Gastrocnemius medialis (tissue), 4 donors: ENCODE data around the gene LGALS3BP. TPM values are rescaled to one million over a fixed set of nuclear protein-coding genes. Genes with fewer than 3 reads are reported as not detected.

ENCODE experiments used
- ATAC-seq, 2 donors: fragments of 150-250 bp; one replicate each; pipeline ENCODE4 v1.9.1; 2016
- DNase-seq, 2 donors: peaks; one replicate each; pipeline ENCODE4 v3.0.0-alpha.2; 2019
- H3K27ac ChIP-seq, 4 donors: fragments of 200-600 bp; sonication (generic); 1 replicate in 1 of 4; 2 replicates in 3 of 4; pipeline ENCODE4 v1.5.1; 2016 to 2018; ENCODE audit warnings: mild to moderate bottlenecking in 2 of 4, moderate library complexity in 1 of 4
- H3K27me3 ChIP-seq, 3 donors: fragments of 200-600 bp; sonication (generic) in 2 of 3; 1 replicate in 1 of 3; 2 replicates in 2 of 3; pipeline versions ENCODE4 v1.5.1 to v1.6.0; 2016 to 2019; ENCODE audit warnings: mild to moderate bottlenecking in 1 of 3, moderate library complexity in 1 of 3
- H3K36me3 ChIP-seq, 2 donors: fragments of 200-600 bp; sonication (generic) in 1 of 2; one replicate each; pipeline ENCODE4 v1.5.1; 2017 to 2018
- H3K4me1 ChIP-seq, 2 donors: fragments of 200-600 bp; sonication (generic) in 1 of 2; one replicate each; pipeline ENCODE4 v1.5.1; 2016 to 2017; ENCODE audit warnings: mild to moderate bottlenecking in 2 of 2
- H3K4me3 ChIP-seq, 4 donors: fragments of 200-600 bp; sonication (generic) in 3 of 4; 1 replicate in 1 of 4; 2 replicates in 3 of 4; pipeline ENCODE4 v1.5.1; 2016 to 2019; ENCODE audit warnings: mild to moderate bottlenecking in 2 of 4
- H3K9me3 ChIP-seq, 3 donors: fragments of 200-600 bp; sonication (generic) in 2 of 3; 1 replicate in 1 of 3; 2 replicates in 2 of 3; pipeline ENCODE4 v1.5.1; 2016 to 2019
- CTCF ChIP-seq, 5 experiments: fragments of 450-650 bp in 3 of 5; fragments of 200-600 bp in 2 of 5; sonication (generic) in 2 of 5; IDR thresholded peaks in 4 of 5; conservative IDR thresholded peaks in 1 of 5; 1 replicate in 4 of 5; 2 replicates in 1 of 5; pipeline ENCODE4 v1.5.1; 2016 to 2019; ENCODE audit warnings: antibody characterized with exemption in 5 of 5, mild to moderate bottlenecking in 3 of 5, moderate library complexity in 3 of 5
- POLR2A ChIP-seq, 2 donors: fragments of 450-650 bp; IDR thresholded peaks; one replicate each; pipeline ENCODE4 v1.6.1; 2017; ENCODE audit warnings: antibody characterized with exemption in 2 of 2, mild to moderate bottlenecking in 2 of 2, moderate library complexity in 2 of 2
- in situ Hi-C, 4 donors: fragments of 200-750 bp; cut with MboI; loops; one replicate each; pipeline versions ENCODE4 v1.15.0 to v1.8.0; 2017; ENCODE audit warnings: low sequenced_read_pairs in 4 of 4
- intact Hi-C: fragments of 100-400 bp; cut with DNase I; formaldehyde crosslinking; loops from one replicate; pipeline ENCODE4 v1.15.1; 2023; ENCODE audit warnings: low total_unique reads
- total RNA-seq, 4 donors: library from RNA; depleted of rRNA; stranded (reverse); fragments of >200 nt; gene quantifications; one replicate each; pipeline versions ENCODE4 v1.1.0 to v1.2.3, GENCODE V29; 2016

LGALS3BP gene
- total RNA-seq, 4 donors from 2014 or later = 15.0 to 45.9 (median 23.0) TPM

GRCh38 chr17:78933025-78933958 lies 46.4 kb downstream of the LGALS3BP start:
- Histone ChIP-seq H3K27me3 (no peaks in the 10 kb centered on the region), H3K4me3 (peak overlapping the region in 2 of 4 donors; percentile 28 to 33), H3K36me3 (no peaks in the 10 kb centered on the region), H3K9me3 (no peaks in the 10 kb centered on the region), H3K27ac (peak overlapping the region; percentile 70 to 82 (median 82)), H3K4me1 (peaks cover 24 to 28% of the 10 kb centered on the region in 2 donors)
- DNase-seq (peak; percentile 43 to 73), ATAC-seq (peak; percentile 56 to 61)
- TF ChIP-seq CTCF (IDR thresholded peaks at IDR 0.05 in 4 of 5, conservative IDR thresholded peaks at IDR 0.05 in 1 of 5) (no peak), POLR2A (IDR thresholded peaks at IDR 0.05) (no peak)
- in situ Hi-C loops (no loop called here), intact Hi-C loops (loop anchor here (5.0 kb wide), 2 partner anchors 44 to 51 kb away; partner anchors contain the start of gene LGALS3BP)

- Histone ChIP-seq H3K9me3 (no peaks in the 10 kb centered on the region), H3K4me1 (peaks cover 24% of the 10 kb centered on the region in 2 donors), H3K27me3 (peaks cover 4 to 10% (median 9%) of the 10 kb centered on the region in 3 donors), H3K36me3 (no peaks in the 10 kb centered on the region), H3K4me3 (no peak overlapping the region), H3K27ac (no peak overlapping the region)
- TF ChIP-seq POLR2A (IDR thresholded peaks at IDR 0.05) (no peak), CTCF (IDR thresholded peaks at IDR 0.05 in 4 of 5, conservative IDR thresholded peaks at IDR 0.05 in 1 of 5) (no peak)
- intact Hi-C loops = loop anchor here (5.0 kb wide), 2 partner anchors 47 to 48 kb away; partner anchors contain the start of gene LGALS3BP
- in situ Hi-C loops = no loop called here
- DNase-seq = no peak
- ATAC-seq = no peak
Measured at GRCh38 chr17:78929908-78930775, 49.6 kb downstream of the LGALS3BP start.

DNA sequence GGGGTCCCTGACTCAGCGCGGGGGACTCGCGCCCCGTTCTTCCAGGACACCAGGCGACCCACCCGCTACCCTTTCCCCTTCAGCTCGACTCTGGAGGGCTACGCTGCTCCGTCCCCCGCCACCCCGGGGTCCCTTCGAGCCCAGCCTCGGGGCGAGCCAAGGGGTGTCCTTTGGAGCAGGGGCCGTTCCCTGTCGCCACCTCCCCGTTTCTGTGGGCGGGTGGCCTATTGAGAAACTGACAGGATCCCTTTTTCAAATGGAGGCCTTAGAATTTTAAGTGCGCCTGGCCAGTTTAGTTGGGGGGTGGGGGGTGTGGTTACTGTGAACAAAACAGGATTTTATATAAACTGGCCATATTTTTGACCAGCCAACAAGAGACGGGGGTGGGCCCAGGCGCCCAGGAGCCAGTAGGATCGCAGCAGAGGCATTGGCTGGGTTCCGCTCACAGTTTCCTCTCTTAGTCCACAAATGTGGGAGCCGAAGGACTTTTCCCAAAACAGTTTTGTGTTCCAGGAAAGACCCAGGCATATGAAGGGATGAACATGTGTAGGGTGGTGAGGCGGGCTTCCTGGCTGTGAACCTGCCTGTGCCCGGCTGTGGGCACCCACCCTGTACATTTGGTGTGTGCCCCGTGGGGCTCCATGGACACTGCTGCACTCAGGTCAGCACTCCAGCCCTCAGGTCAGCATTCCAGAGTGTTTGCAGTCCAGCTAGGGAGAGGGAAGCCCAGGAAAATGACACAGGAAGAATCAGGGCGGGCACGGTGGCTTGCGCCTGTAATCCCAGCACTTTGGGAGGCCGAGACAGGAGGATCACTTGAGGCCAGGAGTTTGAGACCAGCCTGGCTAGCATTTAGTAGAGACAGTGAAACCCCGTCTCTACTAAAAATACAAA lies 53.8 kb downstream of the LGALS3BP start:
- ATAC-seq (peak; percentile 66), DNase-seq (peak; percentile 59 to 80)
- Histone ChIP-seq H3K9me3 (no peaks in the 10 kb centered on the region), H3K27ac (peak overlapping the region; percentile 81 to 91 (median 88)), H3K4me1 (peaks cover 14 to 29% of the 10 kb centered on the region in 2 donors), H3K27me3 (peaks cover 4 to 19% (median 18%) of the 10 kb centered on the region in 3 donors), H3K4me3 (peak overlapping the region; percentile 49 to 65 (median 60)), H3K36me3 (no peaks in the 10 kb centered on the region)
- intact Hi-C loops (no loop called here), in situ Hi-C loops (no loop called here)
- TF ChIP-seq CTCF (IDR thresholded peaks at IDR 0.05 in 4 of 5, conservative IDR thresholded peaks at IDR 0.05 in 1 of 5) (no peak), POLR2A (IDR thresholded peaks at IDR 0.05) (peak; percentile 19 to 53)

GRCh38 chr17:78925234-78925633 lies 54.5 kb downstream of the LGALS3BP start, which contains the start of gene TIMP2:
TSS of gene TIMP2 (minus strand) at chr17:78925387. CDS start at chr17:78925088, 299 bp downstream.
- Histone ChIP-seq H3K27ac (peak within 1 kb of the TSS; percentile 81 to 91 (median 88)), H3K4me1 (peaks cover 21 to 30% of the 10 kb centered on the region in 2 donors), H3K4me3 (peak within 1 kb of the TSS; percentile 50 to 65 (median 60)), H3K36me3 (no peaks in the 10 kb centered on the region), H3K9me3 (no peaks in the 10 kb centered on the region), H3K27me3 (peaks cover 4 to 19% (median 18%) of the 10 kb centered on the region in 3 donors)
- in situ Hi-C loops = no loop called here
- TF ChIP-seq CTCF (IDR thresholded peaks at IDR 0.05 in 4 of 5, conservative IDR thresholded peaks at IDR 0.05 in 1 of 5) = peak in 1 of 5 experiments; percentile 21
- no peak for TF ChIP-seq POLR2A (IDR thresholded peaks at IDR 0.05)
- DNase-seq = peak; percentile 64 to 70
- intact Hi-C loops = no loop called here
- peak; percentile 43 to 63 for ATAC-seq
